Vagina (tissue), 2 donors: ENCODE measurements around the gene CNPY3.

Experiments used
- CTCF ChIP-seq, 3 experiments: fragments of 450-650 bp in 2 of 3; fragments of 200-600 bp in 1 of 3; sonication (generic) in 1 of 3; IDR thresholded peaks; one replicate each; pipeline ENCODE4 v1.5.1; 2017 to 2019; ENCODE audit warnings: antibody characterized with exemption in 3 of 3, mild to moderate bottlenecking in 2 of 3, moderate library complexity in 2 of 3
- POLR2A ChIP-seq, 2 donors: fragments of 450-650 bp; IDR thresholded peaks; one replicate each; pipeline ENCODE4 v1.6.1; 2017; ENCODE audit warnings: antibody characterized with exemption in 2 of 2, mild to moderate bottlenecking in 2 of 2, moderate library complexity in 2 of 2

GRCh38 chr6:42932412-42932811 lies 3.1 kb downstream of the CNPY3 start:
- TF ChIP-seq POLR2A (IDR thresholded peaks at IDR 0.05), result no peak
- TF ChIP-seq CTCF (IDR thresholded peaks at IDR 0.05), result no peak
